Naive thymus-derived CD4-positive, alpha-beta T cell (primary cell): ENCODE data around the gene FAM83E. TPM values are rescaled to one million over a fixed set of nuclear protein-coding genes. Genes with fewer than 3 reads are reported as not detected.
A peak's percentile ranks its signal among the peaks of the same experiment; 100 is the strongest.

Experiments
- ATAC-seq: fragments of 150-1000 bp; cut with Tn5 transposase; 2 replicates; pipeline ENCODE4 v1.10.0; 2021; ENCODE audit warnings: mild to moderate bottlenecking, moderate library complexity
- CTCF ChIA-PET: fragments of 350-600 bp; sonication (Branson Sonifier 250); formaldehyde crosslinking; loops from one replicate; lab custom pipeline; 2021; ENCODE audit warnings: antibody characterized with exemption; lab: Charles Lee
- POLR2A ChIA-PET: fragments of 350-600 bp; sonication (Branson Sonifier 250); formaldehyde crosslinking; loops from one replicate; lab custom pipeline; 2021; ENCODE audit warnings: antibody characterized with exemption, inconsistent platforms; lab: Charles Lee
- DNase-seq, 9 donors: peaks; one replicate each; pipeline versions ENCODE4 v3.0.0 to v3.0.0-alpha.2; 2020 to 2022; ENCODE audit warnings: mixed read lengths in 1 of 9
- H3K27ac ChIP-seq: one replicate; pipeline ENCODE4 v1.7.0; 2013; ENCODE audit warnings: mild to moderate bottlenecking, low read depth, low read length, moderate library complexity
- H3K27me3 ChIP-seq, 2 donors: one replicate each; pipeline ENCODE4 v1.7.0; 2013; ENCODE audit warnings: low read length in 2 of 2, mild to moderate bottlenecking in 2 of 2, moderate library complexity in 2 of 2; ENCODE audit not compliant: control insufficient read depth in 2 of 2, insufficient read depth in 2 of 2
- H3K36me3 ChIP-seq, 3 experiments: 1 replicate in 2 of 3; 2 replicates in 1 of 3; pipeline ENCODE4 v1.7.0; 2013; ENCODE audit warnings: low read length in 3 of 3, mild to moderate bottlenecking in 3 of 3, moderate library complexity in 1 of 3; ENCODE audit not compliant: insufficient read depth in 3 of 3, control insufficient read depth in 2 of 3
- H3K4me1 ChIP-seq, 2 donors: one replicate each; pipeline ENCODE4 v1.7.0; 2013; ENCODE audit warnings: low read length in 2 of 2, mild to moderate bottlenecking in 2 of 2, moderate library complexity in 1 of 2; ENCODE audit not compliant: control insufficient read depth in 2 of 2, insufficient read depth in 2 of 2
- H3K4me3 ChIP-seq: 2 replicates; pipeline ENCODE4 v1.7.0; 2013; ENCODE audit warnings: mild to moderate bottlenecking, low read length
- H3K9me3 ChIP-seq, 3 experiments: 1 replicate in 2 of 3; 2 replicates in 1 of 3; pipeline ENCODE4 v1.7.0; 2013; ENCODE audit warnings: low read length in 3 of 3; ENCODE audit not compliant: control insufficient read depth in 2 of 3
- H3K27ac Mint-ChIP-seq, 9 donors: one replicate each; pipeline ENCODE4 v1.8.0; 2020 to 2022; ENCODE audit warnings: mixed read lengths in 9 of 9, mild to moderate bottlenecking in 8 of 9, moderate library complexity in 5 of 9, inconsistent platforms in 2 of 9
- H3K27me3 Mint-ChIP-seq, 5 donors: one replicate each; pipeline ENCODE4 v1.8.0; 2021 to 2022; ENCODE audit warnings: mixed read lengths in 5 of 5, mild to moderate bottlenecking in 1 of 5
- H3K36me3 Mint-ChIP-seq, 5 donors: one replicate each; pipeline ENCODE4 v1.8.0; 2020 to 2022; ENCODE audit warnings: mixed read lengths in 5 of 5, mild to moderate bottlenecking in 3 of 5, inconsistent platforms in 1 of 5
- H3K4me1 Mint-ChIP-seq, 7 donors: one replicate each; pipeline ENCODE4 v1.8.0; 2020 to 2022; ENCODE audit warnings: mixed read lengths in 7 of 7, mild to moderate bottlenecking in 3 of 7, inconsistent platforms in 1 of 7
- H3K4me3 Mint-ChIP-seq, 10 donors: one replicate each; pipeline ENCODE4 v1.8.0; 2020 to 2022; ENCODE audit warnings: mild to moderate bottlenecking in 10 of 10, mixed read lengths in 10 of 10, moderate library complexity in 6 of 10, inconsistent platforms in 2 of 10
- H3K9me3 Mint-ChIP-seq, 11 donors: one replicate each; pipeline ENCODE4 v1.8.0; 2020 to 2022; ENCODE audit warnings: mixed read lengths in 11 of 11, mild to moderate bottlenecking in 4 of 11, inconsistent platforms in 1 of 11, moderate library complexity in 1 of 11
- intact Hi-C, 2 donors: fragments of 100-400 bp; cut with micrococcal nuclease; formaldehyde crosslinking; loops; one replicate each; pipeline ENCODE4 v1.15.1; 2023
- polyA plus RNA-seq, 2 donors: library from polyadenylated mRNA; unstranded; fragments of 300-500 nt; fragmentation: Illumina TruSeq; gene quantifications; one replicate each; pipeline ENCODE4 v1.2.3, GENCODE V29; 2021
- total RNA-seq, 6 experiments: library from RNA in 5 of 6; stranded (reverse) in 5 of 6; gene quantifications; 1 replicate in 5 of 6; 2 replicates in 1 of 6; pipeline ENCODE4 v1.2.3 and lab custom pipeline; 2021 to 2026

FAM83E gene
- total and polyA plus RNA-seq, 7 experiments from 2014 or later: 0.66 to 3.7 (median 2.4) TPM; not detected in 2

- Histone ChIP-seq H3K4me1 (peaks cover 6 to 7% of the 10 kb centered on the region in 2 donors), H3K4me3 (no peak overlapping the region), H3K27ac (no peak overlapping the region), H3K36me3 (no peaks in the 10 kb centered on the region), H3K27me3 (no peaks in the 10 kb centered on the region), H3K9me3 (no peaks in the 10 kb centered on the region)
- H3K27me3 Mint-ChIP-seq: peaks cover 0 to 4% (median 0%) of the 10 kb centered on the region in 5 donors
- intact Hi-C loops: no loop called here
- ChIA-PET CTCF (interaction anchor here (0.7 to 1.2 kb wide), 2 partner anchors 8 to 87 kb away, joined by 3 to 5 read pairs; no protein-coding TSS in a partner anchor), POLR2A (interaction anchor here (0.9 kb wide), 1 partner anchor 17 kb away, joined by 3 read pairs; no protein-coding TSS in a partner anchor)
- H3K27ac Mint-ChIP-seq: no peak overlapping the region
- DNase-seq: no peak
- no peaks in the 10 kb centered on the region for H3K36me3 Mint-ChIP-seq
- H3K4me1 Mint-ChIP-seq: peaks cover 0 to 4% (median 0%) of the 10 kb centered on the region in 7 donors
- no peaks in the 10 kb centered on the region for H3K9me3 Mint-ChIP-seq
- ATAC-seq: no peak
- H3K4me3 Mint-ChIP-seq: no peak overlapping the region
Observed at GRCh38 chr19:48600679-48601417, 14.0 kb downstream of the FAM83E start.

- no peak overlapping the region for H3K27ac Mint-ChIP-seq
Observed at GRCh38 chr19:48598996-48599700, 15.7 kb downstream of the FAM83E start.

GRCh38 chr19:48596679-48597465, 18.0 kb downstream of the FAM83E start:
- Histone ChIP-seq H3K4me1 (peaks cover 6 to 8% of the 10 kb centered on the region in 2 donors), H3K27me3 (no peaks in the 10 kb centered on the region), H3K27ac (peak overlapping the region; percentile 60), H3K4me3 (peak overlapping the region; percentile 46), H3K9me3 (no peaks in the 10 kb centered on the region), H3K36me3 (no peaks in the 10 kb centered on the region)
- H3K36me3 Mint-ChIP-seq: peaks cover 0 to 5% (median 0%) of the 10 kb centered on the region in 5 donors
- intact Hi-C loops: loop anchor here in 1 of 2 donors (1.0 kb wide), 1 partner anchor 8 kb away; no protein-coding TSS in a partner anchor
- peak overlapping the region; percentile 48 to 90 (median 82) for H3K27ac Mint-ChIP-seq
- H3K9me3 Mint-ChIP-seq: no peaks in the 10 kb centered on the region
- H3K4me3 Mint-ChIP-seq: peak overlapping the region in 9 of 10 donors; percentile 13 to 81 (median 59)
- DNase-seq (peak in 6 of 9 donors; percentile 36 to 53 (median 46)), ATAC-seq (peak; percentile 82)
- peaks cover 0 to 9% (median 4%) of the 10 kb centered on the region in 7 donors for H3K4me1 Mint-ChIP-seq
- ChIA-PET CTCF (interaction anchor here (0.7 kb wide), 1 partner anchor 819 kb away, joined by 5 read pairs; no protein-coding TSS in a partner anchor), POLR2A (interaction anchor here (0.6 to 1.1 kb wide), 2 partner anchors 12 to 35 kb away, joined by 4 to 5 read pairs; no protein-coding TSS in a partner anchor)
- H3K27me3 Mint-ChIP-seq: peaks cover 0 to 4% (median 0%) of the 10 kb centered on the region in 5 donors

More at GRCh38 chr19:48598996-48599700, 15.7 kb downstream of the FAM83E start:
- ATAC-seq (no peak), DNase-seq (no peak)
- no peak overlapping the region for H3K4me3 ChIP-seq
- peaks cover 6 to 8% of the 10 kb centered on the region in 2 donors for H3K4me1 ChIP-seq
- ChIA-PET POLR2A (no interaction called here), CTCF (interaction anchor here (1.2 kb wide), 1 partner anchor 10 kb away, joined by 3 read pairs; no protein-coding TSS in a partner anchor)
- Mint-ChIP-seq H3K36me3 (peaks cover 0 to 2% (median 0%) of the 10 kb centered on the region in 5 donors), H3K4me3 (no peak overlapping the region), H3K27me3 (peaks cover 0 to 4% (median 0%) of the 10 kb centered on the region in 5 donors), H3K9me3 (no peaks in the 10 kb centered on the region), H3K4me1 (peaks cover 0 to 5% (median 4%) of the 10 kb centered on the region in 7 donors)
- no peaks in the 10 kb centered on the region for H3K36me3 ChIP-seq
- intact Hi-C loops: no loop called here
- H3K9me3 ChIP-seq: no peaks in the 10 kb centered on the region
- no peak overlapping the region for H3K27ac ChIP-seq
- no peaks in the 10 kb centered on the region for H3K27me3 ChIP-seq

GRCh38 chr19:48596237-48596636, 18.6 kb downstream of the FAM83E start:
- Mint-ChIP-seq H3K27me3 (peaks cover 0 to 4% (median 0%) of the 10 kb centered on the region in 5 donors), H3K36me3 (peaks cover 0 to 5% (median 0%) of the 10 kb centered on the region in 5 donors), H3K4me3 (peak overlapping the region in 5 of 10 donors; percentile 35 to 81 (median 66)), H3K4me1 (peaks cover 0 to 12% (median 4%) of the 10 kb centered on the region in 7 donors), H3K27ac (peak overlapping the region in 6 of 9 donors; percentile 43 to 88 (median 76)), H3K9me3 (no peaks in the 10 kb centered on the region)
- H3K9me3 ChIP-seq: no peaks in the 10 kb centered on the region
- peak overlapping the region; percentile 46 for H3K4me3 ChIP-seq
- H3K27ac ChIP-seq: no peak overlapping the region
- no peak for DNase-seq
- peaks cover 6 to 8% of the 10 kb centered on the region in 2 donors for H3K4me1 ChIP-seq
- intact Hi-C loops: no loop called here
- CTCF ChIA-PET: interaction anchor here (1.1 kb wide), 1 partner anchor 12 kb away, joined by 3 read pairs; no protein-coding TSS in a partner anchor
- no peaks in the 10 kb centered on the region for H3K36me3 ChIP-seq
- no peak for ATAC-seq
- POLR2A ChIA-PET: interaction anchor here (1.1 kb wide), 1 partner anchor 35 kb away, joined by 5 read pairs; no protein-coding TSS in a partner anchor
- no peaks in the 10 kb centered on the region for H3K27me3 ChIP-seq

- ATAC-seq (no peak), DNase-seq (no peak)
- Mint-ChIP-seq H3K4me3 (peak overlapping the region in 6 of 10 donors; percentile 4 to 81 (median 48)), H3K27me3 (peaks cover 0 to 4% (median 0%) of the 10 kb centered on the region in 5 donors), H3K27ac (peak overlapping the region in 4 of 9 donors; percentile 61 to 78 (median 72)), H3K36me3 (peaks cover 0 to 8% (median 0%) of the 10 kb centered on the region in 5 donors), H3K4me1 (peaks cover 0 to 15% (median 4%) of the 10 kb centered on the region in 7 donors), H3K9me3 (no peaks in the 10 kb centered on the region)
- H3K36me3 ChIP-seq: no peaks in the 10 kb centered on the region
- intact Hi-C loops: no loop called here
- peaks cover 6 to 8% of the 10 kb centered on the region in 2 donors for H3K4me1 ChIP-seq
- CTCF ChIA-PET: interaction anchor here (1.1 kb wide), 1 partner anchor 11 kb away, joined by 3 read pairs; no protein-coding TSS in a partner anchor
- no peaks in the 10 kb centered on the region for H3K9me3 ChIP-seq
- no peak overlapping the region for H3K4me3 ChIP-seq
- no peaks in the 10 kb centered on the region for H3K27me3 ChIP-seq
- no peak overlapping the region for H3K27ac ChIP-seq
- POLR2A ChIA-PET: no interaction called here
Observed at GRCh38 chr19:48595833-48596232, 19.0 kb downstream of the FAM83E start.
